ENCODE results near the gene COL5A1. TPM values are rescaled to one million over a fixed set of nuclear protein-coding genes. Genes with fewer than 3 reads are reported as not detected.

Gene COL5A1
- total RNA-seq, 1 donor from 2014 or later, result 42.6 TPM

- no peak for DNase-seq (ENCODE audit: low spot score)
Measured at GRCh38 chr9:134813841-134814240, 172.2 kb downstream of the COL5A1 start.

GRCh38 chr9:134814598-134815215 lies 173.1 kb downstream of the COL5A1 start:
- no peak for DNase-seq (ENCODE audit: low spot score)

GRCh38 chr9:134815435-134816214 lies 174.0 kb downstream of the COL5A1 start:
- DNase-seq (ENCODE audit: low spot score), result no peak

GRCh38 chr9:134816264-134816663 lies 174.7 kb downstream of the COL5A1 start:
- no peak for DNase-seq (ENCODE audit: low spot score)

GRCh38 chr9:134818000-134818568 lies 176.5 kb downstream of the COL5A1 start:
- DNase-seq (ENCODE audit: low spot score), result no peak

- no peak for DNase-seq (ENCODE audit: low spot score)
Measured at GRCh38 chr9:134818591-134818990, 177.0 kb downstream of the COL5A1 start.

GRCh38 chr9:134820901-134821300 lies 179.3 kb downstream of the COL5A1 start:
- no peak for DNase-seq (ENCODE audit: low spot score)

- no peak for DNase-seq (ENCODE audit: low spot score)
Measured at GRCh38 chr9:134822541-134822940, 180.9 kb downstream of the COL5A1 start.

- DNase-seq (ENCODE audit: low spot score), result no peak
Measured at GRCh38 chr9:134823623-134824022, 182.0 kb downstream of the COL5A1 start.

GRCh38 chr9:134824583-134824982 lies 183.0 kb downstream of the COL5A1 start:
- no peak for DNase-seq (ENCODE audit: low spot score)

GRCh38 chr9:134825025-134825424 lies 183.4 kb downstream of the COL5A1 start:
- no peak for DNase-seq (ENCODE audit: low spot score)

GRCh38 chr9:134826336-134827285 lies 185.0 kb downstream of the COL5A1 start:
- DNase-seq (ENCODE audit: low spot score), result no peak

GRCh38 chr9:134827559-134827958 lies 186.0 kb downstream of the COL5A1 start:
- no peak for DNase-seq (ENCODE audit: low spot score)

GRCh38 chr9:134827993-134828392 lies 186.4 kb downstream of the COL5A1 start:
- DNase-seq (ENCODE audit: low spot score), result no peak

GRCh38 chr9:134828892-134829291 lies 187.3 kb downstream of the COL5A1 start:
- no peak for DNase-seq (ENCODE audit: low spot score)

- DNase-seq (ENCODE audit: low spot score), result no peak
Measured at GRCh38 chr9:134829356-134829937, 187.8 kb downstream of the COL5A1 start.

- no peak for DNase-seq (ENCODE audit: low spot score)
Measured at GRCh38 chr9:134830126-134830525, 188.5 kb downstream of the COL5A1 start.

GRCh38 chr9:134830926-134831720 lies 189.5 kb downstream of the COL5A1 start:
- no peak for DNase-seq (ENCODE audit: low spot score)

GRCh38 chr9:134832471-134832870 lies 190.9 kb downstream of the COL5A1 start:
- DNase-seq (ENCODE audit: low spot score), result no peak

- no peak for DNase-seq (ENCODE audit: low spot score)
Measured at GRCh38 chr9:134833294-134833880, 191.8 kb downstream of the COL5A1 start.

All from mucosa of gallbladder (tissue), 1 donor.